IPS DF 19.7 (cell line): Measurements from ENCODE around the gene SIPA1L3.
A peak's percentile ranks its signal among the peaks of the same experiment; 100 is the strongest.
"Not testable (repeated sequence)": the region's sequence is repeated elsewhere in the genome, so short reads cannot be mapped to it uniquely, and the experiment has no call there.

Source experiments
- DNase-seq: peaks from one replicate; pipeline ENCODE4 v3.0.0-alpha.2; 2013; ENCODE audit warnings: low read depth, low spot score

The SIPA1L3 gene

GRCh38 chr19:37906869-37907734, at the start of gene SIPA1L3:
Gene SIPA1L3, plus strand, starts transcription at chr19:37907208. Its CDS starts 174,358 bp downstream, at chr19:38081566.
- DNase-seq, result peak; percentile 93

- DNase-seq, result no peak
Measured at GRCh38 chr19:37864501-37864900, 42.5 kb upstream of the SIPA1L3 start.

- not testable (repeated sequence) for DNase-seq
Measured at GRCh38 chr19:37865930-37866329, 41.1 kb upstream of the SIPA1L3 start.

GRCh38 chr19:37867831-37868230, 39.2 kb upstream of the SIPA1L3 start:
- no peak for DNase-seq

- DNase-seq, result no peak
Measured at GRCh38 chr19:37869766-37870340, 37.2 kb upstream of the SIPA1L3 start.

GRCh38 chr19:37872383-37872782, 34.6 kb upstream of the SIPA1L3 start:
- no peak for DNase-seq

GRCh38 chr19:37874784-37875183, 32.2 kb upstream of the SIPA1L3 start:
- no peak for DNase-seq

GRCh38 chr19:37876032-37876431, 31.0 kb upstream of the SIPA1L3 start:
- no peak for DNase-seq

- DNase-seq, result no peak
Measured at GRCh38 chr19:37877147-37877546, 29.9 kb upstream of the SIPA1L3 start.

GRCh38 chr19:37885392-37885791, 21.6 kb upstream of the SIPA1L3 start:
- DNase-seq, result no peak

- no peak for DNase-seq
Measured at GRCh38 chr19:37886571-37886970, 20.4 kb upstream of the SIPA1L3 start.

GRCh38 chr19:37893845-37894575, 13.0 kb upstream of the SIPA1L3 start:
- DNase-seq, result no peak

GRCh38 chr19:37896180-37896579, 10.8 kb upstream of the SIPA1L3 start:
- DNase-seq, result no peak

GRCh38 chr19:37899453-37899852, 7.6 kb upstream of the SIPA1L3 start:
- no peak for DNase-seq

GRCh38 chr19:37899966-37900365, 7.0 kb upstream of the SIPA1L3 start:
- DNase-seq, result no peak

GRCh38 chr19:37902668-37903067, 4.3 kb upstream of the SIPA1L3 start:
- DNase-seq, result peak; percentile 38

- DNase-seq, result no peak
Measured at GRCh38 chr19:37903096-37903495, 3.9 kb upstream of the SIPA1L3 start.

GRCh38 chr19:37905946-37906868, 801 bp upstream of the SIPA1L3 start, which contains the start of gene WDR87:
Gene WDR87, minus strand, starts transcription at chr19:37906594. Its CDS starts 8,355 bp downstream, at chr19:37898239.
- peak; percentile 65 for DNase-seq

GRCh38 chr19:37907735-37908455, 887 bp downstream of the SIPA1L3 start:
- no peak for DNase-seq

- no peak for DNase-seq
Measured at GRCh38 chr19:37909661-37910199, 2.7 kb downstream of the SIPA1L3 start.
